OCI-LY7 (cell line): ENCODE measurements around the gene USF2. TPM values are rescaled to one million over a fixed set of nuclear protein-coding genes. Genes with fewer than 3 reads are reported as not detected.

Experiments used
- BruUV-seq: library from RNA; stranded (reverse); fragments of 400-500 nt; replicated peaks from 2 replicates; lab custom pipeline; 2021; lab: Mats Ljungman, UMichigan
- CTCF ChIA-PET: fragments of 300-600 bp; sonication (Branson Sonifier 250); formaldehyde crosslinking; loops from one replicate; lab custom pipeline; 2022; ENCODE audit warnings: antibody characterized with exemption; ENCODE audit not compliant: unreplicated experiment; lab: Charles Lee
- POLR2A ChIA-PET: fragments of 300-600 bp; sonication (Branson Sonifier 250); formaldehyde crosslinking; loops from one replicate; lab custom pipeline; 2022; ENCODE audit warnings: antibody characterized with exemption; lab: Charles Lee
- DNase-seq: peaks from one replicate; pipeline ENCODE4 v3.0.0-alpha.2; 2015; ENCODE audit warnings: low spot score
- H2AFZ ChIP-seq: fragments of 200-600 bp; sonication (generic), shearing (Covaris generic); 2 replicates; pipeline ENCODE4 v1.6.1; 2014; ENCODE audit warnings: mild to moderate bottlenecking, antibody characterized with exemption, low read length, moderate library complexity
- H3K27ac ChIP-seq: fragments of 200-600 bp; sonication (generic); 2 replicates; pipeline ENCODE4 v1.5.1; 2014; ENCODE audit warnings: mixed run types, low read depth, mild to moderate bottlenecking, moderate library complexity, low read length, inconsistent platforms; ENCODE audit not compliant: poor library complexity, severe bottlenecking
- H3K36me3 ChIP-seq: fragments of 200-600 bp; sonication (generic); 2 replicates; pipeline ENCODE4 v1.6.1; 2014; ENCODE audit warnings: mild to moderate bottlenecking, antibody characterized with exemption, low read length, moderate library complexity, mixed read lengths; ENCODE audit not compliant: insufficient read depth
- H3K4me1 ChIP-seq: fragments of 200-600 bp; sonication (generic); 2 replicates; pipeline ENCODE4 v1.5.1; 2014; ENCODE audit warnings: mild to moderate bottlenecking, low read length; ENCODE audit not compliant: insufficient read depth, poor library complexity, severe bottlenecking
- H3K4me2 ChIP-seq: fragments of 200-600 bp; sonication (generic); 2 replicates; pipeline ENCODE4 v1.6.1; 2014; ENCODE audit warnings: mild to moderate bottlenecking, low read length
- H3K4me3 ChIP-seq: fragments of 200-600 bp; sonication (generic); 2 replicates; pipeline ENCODE4 v1.5.1; 2014; ENCODE audit warnings: mild to moderate bottlenecking, low read depth, low read length; ENCODE audit not compliant: poor library complexity, severe bottlenecking
- H3K79me2 ChIP-seq: fragments of 200-600 bp; sonication (generic); 2 replicates; pipeline ENCODE4 v1.6.1; 2016; ENCODE audit warnings: low read depth, mild to moderate bottlenecking, low read length, moderate library complexity, mixed read lengths; ENCODE audit not compliant: insufficient read depth
- H3K9me2 ChIP-seq: fragments of 200-600 bp; sonication (generic); 2 replicates; pipeline ENCODE4 v1.6.1; 2016; ENCODE audit warnings: mild to moderate bottlenecking, low read length, mixed read lengths; ENCODE audit not compliant: insufficient read depth
- H3K9me3 ChIP-seq: fragments of 200-600 bp; sonication (generic); 2 replicates; pipeline ENCODE4 v1.6.1; 2014; ENCODE audit warnings: mild to moderate bottlenecking, mixed run types, low read length, mixed read lengths
- H4K20me1 ChIP-seq: fragments of 200-600 bp; sonication (generic); 2 replicates; pipeline ENCODE4 v1.6.1; 2014; ENCODE audit warnings: mild to moderate bottlenecking, antibody characterized with exemption, low read length, moderate library complexity, mixed read lengths; ENCODE audit not compliant: insufficient read depth
- EZH2phosphoT487 ChIP-seq: fragments of 200-600 bp; sonication (generic); IDR thresholded peaks from 2 replicates; pipeline ENCODE4 v1.6.1; 2018; ENCODE audit warnings: low read depth, borderline replicate concordance, mild to moderate bottlenecking, mixed run types, antibody characterized with exemption, low read length, moderate library complexity, mixed read lengths
- intact Hi-C: fragments of 100-400 bp; cut with micrococcal nuclease; formaldehyde crosslinking; loops from one replicate; pipeline ENCODE4 v1.10.0; 2022; ENCODE audit not compliant: unreplicated experiment
- total RNA-seq, 2 experiments: library from RNA; depleted of rRNA in 1 of 2; stranded (reverse); fragments of >200 nt in 1 of 2; shearing (Covaris generic) in 1 of 2; gene quantifications; 2 replicates each; pipeline ENCODE4 v1.2.3, GENCODE V29; 2014 to 2022
- TF ChIP-seq, protein P1 (sequence below): fragments of 200-600 bp; sonication (generic); conservative IDR thresholded peaks from 2 replicates; pipeline ENCODE4 v1.5.1; 2014; ENCODE audit warnings: mild to moderate bottlenecking, antibody characterized with exemption, low read length, moderate library complexity, mixed read lengths

USF2 gene
- total RNA-seq, 2 experiments from 2014 or later = 105 to 155 TPM

DNA sequence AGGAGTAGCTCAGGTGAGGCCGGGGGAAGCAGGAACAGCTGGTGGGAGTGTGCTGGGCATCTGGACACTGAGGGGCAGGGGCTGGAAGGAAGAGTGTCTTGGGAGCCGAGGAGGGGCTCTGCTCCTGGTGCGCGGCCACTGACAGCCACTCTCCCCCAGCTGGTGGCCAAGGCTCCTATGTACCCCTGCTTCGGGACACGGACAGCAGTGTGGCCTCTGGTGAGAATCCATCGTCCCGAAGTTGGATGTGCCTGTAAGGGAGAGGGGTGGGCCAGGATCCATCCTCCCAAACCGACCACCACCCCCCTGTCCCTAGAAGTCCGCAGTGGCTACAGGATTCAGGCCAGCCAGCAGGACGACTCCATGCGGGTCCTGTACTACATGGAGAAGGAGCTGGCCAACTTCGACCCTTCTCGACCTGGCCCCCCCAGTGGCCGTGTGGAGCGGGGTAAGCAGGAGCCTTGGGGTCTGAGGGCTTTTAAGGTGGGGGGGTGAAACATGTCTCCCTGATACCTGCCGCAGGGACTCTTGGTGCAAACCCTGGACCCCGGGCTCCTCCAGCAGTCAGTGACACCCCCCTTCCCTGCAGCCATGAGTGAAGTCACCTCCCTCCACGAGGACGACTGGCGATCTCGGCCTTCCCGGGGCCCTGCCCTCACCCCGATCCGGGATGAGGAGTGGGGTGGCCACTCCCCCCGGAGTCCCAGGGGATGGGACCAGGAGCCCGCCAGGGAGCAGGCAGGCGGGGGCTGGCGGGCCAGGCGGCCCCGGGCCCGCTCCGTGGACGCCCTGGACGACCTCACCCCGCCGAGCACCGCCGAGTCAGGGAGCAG, 2.0 kb upstream of the USF2 start:
- DNase-seq = no peak
- no peaks in the 10 kb centered on the region for H3K9me2 ChIP-seq
- peaks cover 69% of the 10 kb centered on the region for H3K36me3 ChIP-seq
- BruUV-seq = no TSS peak
- H2AFZ ChIP-seq = no peak overlapping the region
- H3K79me2 ChIP-seq = peaks cover 9% of the 10 kb centered on the region; the same call in 1 of the 2 replicates
- intact Hi-C loops = loop anchor here (2.0 to 5.0 kb wide), 2 partner anchors 18 to 124 kb away; partner anchors contain the start of genes FXYD7 and LSR
- CTCF ChIA-PET = interaction anchor here (0.6 kb wide), 2 partner anchors 125 to 482 kb away, joined by 6 to 8 read pairs; partner anchors contain the start of gene LIN37
- H3K9me3 ChIP-seq = no peaks in the 10 kb centered on the region
- H3K4me3 ChIP-seq = peak overlapping the region; percentile 98
- H3K4me1 ChIP-seq = peaks cover 42% of the 10 kb centered on the region
- H4K20me1 ChIP-seq = no peaks in the 10 kb centered on the region
- H3K27ac ChIP-seq = peak overlapping the region; percentile 81
- POLR2A ChIA-PET = interaction anchor here (0.6 to 0.7 kb wide), 3 partner anchors 74 to 442 kb away, joined by 3 read pairs; no protein-coding TSS in a partner anchor
- no peak for TF ChIP-seq EZH2phosphoT487
- TF ChIP-seq, protein P1, sequence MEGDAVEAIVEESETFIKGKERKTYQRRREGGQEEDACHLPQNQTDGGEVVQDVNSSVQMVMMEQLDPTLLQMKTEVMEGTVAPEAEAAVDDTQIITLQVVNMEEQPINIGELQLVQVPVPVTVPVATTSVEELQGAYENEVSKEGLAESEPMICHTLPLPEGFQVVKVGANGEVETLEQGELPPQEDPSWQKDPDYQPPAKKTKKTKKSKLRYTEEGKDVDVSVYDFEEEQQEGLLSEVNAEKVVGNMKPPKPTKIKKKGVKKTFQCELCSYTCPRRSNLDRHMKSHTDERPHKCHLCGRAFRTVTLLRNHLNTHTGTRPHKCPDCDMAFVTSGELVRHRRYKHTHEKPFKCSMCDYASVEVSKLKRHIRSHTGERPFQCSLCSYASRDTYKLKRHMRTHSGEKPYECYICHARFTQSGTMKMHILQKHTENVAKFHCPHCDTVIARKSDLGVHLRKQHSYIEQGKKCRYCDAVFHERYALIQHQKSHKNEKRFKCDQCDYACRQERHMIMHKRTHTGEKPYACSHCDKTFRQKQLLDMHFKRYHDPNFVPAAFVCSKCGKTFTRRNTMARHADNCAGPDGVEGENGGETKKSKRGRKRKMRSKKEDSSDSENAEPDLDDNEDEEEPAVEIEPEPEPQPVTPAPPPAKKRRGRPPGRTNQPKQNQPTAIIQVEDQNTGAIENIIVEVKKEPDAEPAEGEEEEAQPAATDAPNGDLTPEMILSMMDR = no peak
- peak overlapping the region; percentile 91 for H3K4me2 ChIP-seq

DNA sequence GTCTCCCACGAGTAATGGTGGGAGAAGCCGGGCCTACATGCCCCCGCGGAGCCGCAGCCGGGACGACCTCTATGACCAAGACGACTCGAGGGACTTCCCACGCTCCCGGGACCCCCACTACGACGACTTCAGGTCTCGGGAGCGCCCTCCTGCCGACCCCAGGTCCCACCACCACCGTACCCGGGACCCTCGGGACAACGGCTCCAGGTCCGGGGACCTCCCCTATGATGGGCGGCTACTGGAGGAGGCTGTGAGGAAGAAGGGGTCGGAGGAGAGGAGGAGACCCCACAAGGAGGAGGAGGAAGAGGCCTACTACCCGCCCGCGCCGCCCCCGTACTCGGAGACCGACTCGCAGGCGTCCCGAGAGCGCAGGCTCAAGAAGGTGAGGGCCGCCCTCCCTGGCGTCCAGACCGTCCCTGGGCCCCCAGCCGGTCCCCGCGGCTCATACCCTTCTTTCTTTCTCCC, 1.4 kb upstream of the USF2 start:
- intact Hi-C loops = loop anchor here (2.0 to 5.0 kb wide), 2 partner anchors 19 to 125 kb away; partner anchors contain the start of genes FXYD7 and LSR
- CTCF ChIA-PET = no interaction called here
- Histone ChIP-seq H3K4me2 (peak overlapping the region; percentile 91), H3K9me3 (no peaks in the 10 kb centered on the region), H3K4me1 (peaks cover 48% of the 10 kb centered on the region), H3K36me3 (peaks cover 71% of the 10 kb centered on the region), H3K79me2 (peaks cover 9% of the 10 kb centered on the region; the same call in 1 of the 2 replicates), H3K4me3 (peak overlapping the region; percentile 98), H3K9me2 (no peaks in the 10 kb centered on the region), H3K27ac (peak overlapping the region; percentile 81), H2AFZ (0 out of 2 replicates have a peak overlapping the region, but pooled peaks have one; percentile 25), H4K20me1 (no peaks in the 10 kb centered on the region)
- TF ChIP-seq, protein P1 = no peak; the same call in 1 of the 2 replicates
- TF ChIP-seq EZH2phosphoT487 = no peak
- POLR2A ChIA-PET = no interaction called here
- TSS peak; percentile 59 for BruUV-seq
- DNase-seq = peak; percentile 58
